HTR-8/SVneo (cell line): Measurements from ENCODE around the gene KIF2A.

ENCODE experiments used
- DNase-seq: peaks from one replicate; pipeline ENCODE4 v3.0.0; 2011; ENCODE audit warnings: low spot score, mixed read lengths; ENCODE audit not compliant: insufficient read length
- FAIRE-seq: peaks from 2 replicates; lab custom pipeline; 2011; peaks lifted over from hg19 to GRCh38; lab: Jason Lieb, UNC

Gene KIF2A

GRCh38 chr5:62372600-62372999 lies 66.6 kb downstream of the KIF2A start:
- no peak for DNase-seq
- FAIRE-seq, result no peak

GRCh38 chr5:62373382-62373781 lies 67.4 kb downstream of the KIF2A start:
- no peak for DNase-seq
- no peak for FAIRE-seq

- DNase-seq, result no peak
- FAIRE-seq, result no peak
Measured at GRCh38 chr5:62374090-62374489, 68.1 kb downstream of the KIF2A start.

GRCh38 chr5:62375627-62376026 lies 69.6 kb downstream of the KIF2A start:
- DNase-seq (no peak), FAIRE-seq (no peak)

- DNase-seq (no peak), FAIRE-seq (no peak)
Measured at GRCh38 chr5:62376064-62376463, 70.1 kb downstream of the KIF2A start.

GRCh38 chr5:62385131-62385530 lies 79.1 kb downstream of the KIF2A start:
- FAIRE-seq, result no peak
- DNase-seq, result no peak

GRCh38 chr5:62385816-62386400 lies 79.9 kb downstream of the KIF2A start:
- FAIRE-seq, result no peak
- DNase-seq, result no peak

GRCh38 chr5:62386824-62387223 lies 80.8 kb downstream of the KIF2A start:
- FAIRE-seq, result no peak
- no peak for DNase-seq

- DNase-seq (no peak), FAIRE-seq (no peak)
Measured at GRCh38 chr5:62395210-62395950, 89.4 kb downstream of the KIF2A start.

- DNase-seq, result peak; percentile 93
- peak; percentile 81 for FAIRE-seq
Measured at GRCh38 chr5:62403411-62404250, 97.6 kb downstream of the KIF2A start, which contains the start of gene DIMT1. DIMT1 (minus strand) TSS chr5:62403905; CDS start chr5:62403772, 133 bp downstream.

- FAIRE-seq (peak; percentile 98), DNase-seq (peak; percentile 98)
Measured at GRCh38 chr5:62412549-62413329, 106.7 kb downstream of the KIF2A start, which contains the start of gene IPO11. IPO11 (plus strand) TSS chr5:62412763; CDS start chr5:62437280, 24,517 bp downstream.

- FAIRE-seq, result no peak
- DNase-seq, result no peak
Measured at GRCh38 chr5:62413711-62414110, 107.7 kb downstream of the KIF2A start.

- no peak for FAIRE-seq
- no peak for DNase-seq
Measured at GRCh38 chr5:62418462-62419076, 112.6 kb downstream of the KIF2A start.

GRCh38 chr5:62419609-62420008 lies 113.6 kb downstream of the KIF2A start:
- DNase-seq, result no peak
- no peak for FAIRE-seq

- DNase-seq (no peak), FAIRE-seq (no peak)
Measured at GRCh38 chr5:62421414-62421813, 115.4 kb downstream of the KIF2A start.

- no peak for FAIRE-seq
- DNase-seq, result no peak
Measured at GRCh38 chr5:62424763-62425162, 118.8 kb downstream of the KIF2A start.

- DNase-seq (no peak), FAIRE-seq (no peak)
Measured at GRCh38 chr5:62431735-62432620, 126.0 kb downstream of the KIF2A start.

- DNase-seq, result no peak
- no peak for FAIRE-seq
Measured at GRCh38 chr5:62432621-62433064, 126.6 kb downstream of the KIF2A start.
